NCI-H748 treated with DMSO at 0.1 percent for 48 hours (cell line): ENCODE measurements around the gene CBY2.

ENCODE experiments used
- DNase-seq: peaks from one replicate; lab custom pipeline; 2025; lab: John Stamatoyannopoulos, UW

Gene CBY2

GRCh38 chr13:45700971-45701900, 884 bp upstream of the CBY2 start:
- no peak for DNase-seq

GRCh38 chr13:45702869-45703391, 810 bp downstream of the CBY2 start:
- DNase-seq, result no peak

GRCh38 chr13:45704211-45704739, 2.2 kb downstream of the CBY2 start:
- no peak for DNase-seq

DNA sequence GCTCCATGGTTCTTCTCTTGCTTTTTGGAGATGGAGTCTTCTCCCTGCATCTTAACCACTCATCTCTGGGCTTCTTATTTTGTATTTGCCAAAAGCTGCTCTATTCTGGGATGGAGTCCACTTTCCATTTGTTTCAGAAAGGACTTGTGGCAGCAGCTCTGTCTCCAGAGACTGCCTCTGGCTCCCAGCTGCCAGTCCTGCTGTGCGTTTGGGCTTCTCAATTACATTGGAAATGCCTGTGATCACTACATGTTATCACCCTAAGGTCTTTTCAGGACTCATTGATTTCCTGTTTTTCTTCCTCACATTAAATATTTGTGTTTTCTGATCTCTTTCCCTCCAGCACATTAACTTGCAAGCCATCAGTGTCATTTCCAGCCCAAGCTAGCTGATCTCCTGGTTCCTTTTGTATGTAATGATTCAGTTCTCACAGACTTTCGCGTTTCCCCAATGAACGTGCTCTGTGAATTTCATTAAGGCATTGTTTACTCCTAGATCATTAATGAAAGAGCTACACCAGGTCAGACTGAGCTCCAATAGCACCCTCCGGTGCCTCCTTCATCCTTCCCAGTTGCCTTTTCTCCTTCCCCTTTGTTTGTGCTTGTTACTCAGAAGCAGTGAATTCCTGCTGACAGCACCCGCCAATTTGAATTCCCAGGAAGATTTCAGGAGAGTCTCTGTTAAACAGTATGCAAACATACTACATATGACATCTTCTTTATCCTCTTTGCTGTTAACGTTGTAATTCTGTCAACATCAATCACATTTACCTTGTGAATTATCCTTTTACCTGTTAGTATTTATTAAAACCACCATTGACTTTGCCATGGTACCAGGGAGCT, 3.0 kb downstream of the CBY2 start:
- DNase-seq, result no peak

DNA sequence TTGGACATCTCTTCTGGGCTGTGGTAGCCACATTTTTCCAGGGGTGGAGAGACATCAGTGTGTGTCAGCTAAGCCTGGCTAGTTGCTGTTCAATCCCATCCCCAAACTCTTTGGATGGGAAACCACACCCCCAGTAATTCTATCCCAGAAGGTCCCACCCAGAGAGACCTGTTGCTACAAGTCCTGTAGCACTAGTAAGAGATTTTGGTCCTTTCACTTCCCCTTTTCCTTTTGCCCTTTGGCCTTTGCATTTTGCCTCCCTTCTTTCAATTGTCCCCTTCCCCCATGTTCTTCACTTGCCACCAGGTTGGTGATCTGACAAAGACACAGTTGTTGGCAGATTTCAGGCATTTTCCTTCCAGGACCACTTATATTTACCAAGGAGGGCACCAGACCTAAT, 3.8 kb downstream of the CBY2 start:
- DNase-seq, result no peak

GRCh38 chr13:45707516-45708100, 5.5 kb downstream of the CBY2 start:
- DNase-seq, result no peak

GRCh38 chr13:45711951-45712350, 9.8 kb downstream of the CBY2 start:
- no peak for DNase-seq

DNA sequence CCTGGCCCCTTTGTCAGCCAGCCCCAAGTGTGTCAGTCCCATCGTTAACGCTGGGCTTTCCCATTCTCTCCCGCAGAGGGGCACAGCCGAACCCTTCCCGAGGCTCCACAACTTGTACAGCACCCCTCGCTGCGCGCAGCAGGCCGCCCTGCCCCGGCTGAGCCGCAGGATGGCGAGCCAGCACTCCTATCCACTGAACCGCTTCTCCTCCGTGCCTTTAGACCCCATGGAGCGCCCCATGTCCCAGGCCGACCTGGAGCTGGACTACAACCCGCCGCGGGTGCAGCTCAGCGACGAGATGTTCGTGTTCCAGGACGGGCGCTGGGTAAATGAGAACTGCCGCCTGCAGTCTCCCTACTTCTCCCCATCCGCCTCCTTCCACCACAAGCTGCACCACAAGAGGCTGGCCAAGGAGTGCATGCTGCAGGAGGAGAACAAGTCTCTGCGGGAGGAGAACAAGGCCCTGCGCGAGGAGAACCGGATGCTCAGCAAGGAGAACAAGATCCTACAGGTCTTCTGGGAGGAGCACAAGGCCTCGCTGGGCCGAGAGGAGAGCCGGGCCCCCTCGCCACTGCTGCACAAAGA, 11.1 kb downstream of the CBY2 start:
- DNase-seq, result no peak

DNA sequence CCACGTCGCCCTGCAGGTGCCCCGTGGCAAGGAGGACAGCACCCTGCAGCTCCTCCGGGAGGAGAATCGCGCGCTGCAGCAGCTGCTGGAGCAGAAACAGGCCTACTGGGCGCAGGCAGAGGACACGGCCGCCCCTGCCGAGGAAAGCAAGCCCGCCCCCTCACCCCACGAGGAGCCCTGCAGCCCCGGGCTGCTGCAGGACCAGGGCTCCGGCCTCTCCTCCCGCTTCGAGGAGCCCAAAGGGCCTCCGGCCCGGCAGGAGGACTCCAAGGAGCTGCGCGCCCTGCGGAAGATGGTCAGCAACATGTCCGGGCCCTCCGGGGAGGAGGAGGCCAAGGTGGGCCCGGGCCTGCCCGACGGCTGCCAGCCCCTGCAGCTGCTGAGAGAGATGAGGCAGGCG, 11.6 kb downstream of the CBY2 start:
- no peak for DNase-seq

- DNase-seq, result no peak
Observed at GRCh38 chr13:45714170-45714569, 12.1 kb downstream of the CBY2 start.

DNA sequence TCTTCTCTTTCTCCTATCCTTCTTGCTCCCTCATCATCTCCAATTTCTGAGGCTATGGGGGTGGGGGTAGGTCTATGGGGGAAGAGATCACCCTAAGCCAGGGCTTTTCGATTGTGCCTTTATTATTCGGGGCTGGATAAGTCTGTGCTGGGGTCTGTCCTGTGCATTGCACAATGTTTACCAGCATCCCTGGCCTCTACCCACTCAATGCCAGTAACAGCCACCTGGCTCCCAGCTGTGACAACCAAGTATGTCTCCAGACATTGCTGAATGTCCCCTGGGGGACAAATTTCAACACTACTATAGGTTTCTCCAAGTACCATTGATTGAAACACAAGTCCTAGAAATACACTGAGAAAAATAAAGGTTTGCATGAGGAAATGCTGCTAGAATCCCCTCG, 13.2 kb downstream of the CBY2 start:
- no peak for DNase-seq

- DNase-seq, result no peak
Observed at GRCh38 chr13:45717349-45717748, 15.2 kb downstream of the CBY2 start.

GRCh38 chr13:45718063-45718462, 15.9 kb downstream of the CBY2 start:
- DNase-seq, result peak; percentile 50

GRCh38 chr13:45718992-45719391, 16.9 kb downstream of the CBY2 start:
- no peak for DNase-seq

DNA sequence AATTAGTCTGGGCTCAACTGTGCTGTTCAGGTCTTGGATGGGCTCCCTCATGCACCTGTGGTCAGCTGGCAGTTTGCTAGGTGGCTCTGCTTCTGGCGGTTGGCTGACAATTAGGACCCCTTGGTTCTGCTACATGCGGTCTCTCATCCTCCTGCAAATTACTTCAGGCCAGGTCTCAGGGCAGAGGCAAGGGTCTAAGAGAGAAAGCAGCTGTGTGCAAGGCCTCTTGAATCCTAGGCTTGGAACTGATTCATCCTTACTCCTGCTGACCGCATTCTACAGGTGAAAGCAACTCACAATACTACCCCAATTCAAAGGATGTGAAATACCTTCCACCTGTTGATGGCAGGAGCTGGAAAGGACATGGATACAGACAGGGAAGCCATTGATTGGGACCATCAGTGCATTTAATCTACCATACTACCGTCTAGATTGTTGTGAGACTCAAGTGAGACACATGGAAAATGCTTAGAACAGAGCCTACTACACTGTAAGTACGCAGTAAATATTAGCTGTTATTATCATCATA, 19.1 kb downstream of the CBY2 start:
- DNase-seq, result no peak

DNA sequence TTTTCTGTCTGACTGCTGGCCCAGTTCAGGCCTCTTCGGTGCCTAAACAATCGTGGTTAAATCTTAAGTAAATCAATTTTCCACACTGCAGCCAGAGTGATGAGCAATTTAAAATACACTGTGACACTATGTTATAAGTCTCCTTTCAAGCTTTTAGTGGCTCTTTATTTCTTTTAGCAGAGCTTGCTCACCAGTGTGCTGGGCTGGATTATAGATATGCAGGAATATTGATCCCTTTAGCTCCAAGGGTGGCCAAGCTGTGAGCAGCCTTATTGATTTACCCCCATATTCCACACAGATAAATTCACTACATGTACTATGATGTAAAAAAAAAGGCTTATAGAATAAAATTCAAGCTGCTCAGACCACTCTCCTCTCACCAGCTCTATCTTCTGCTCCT, 21.7 kb downstream of the CBY2 start:
- DNase-seq, result no peak

DNA sequence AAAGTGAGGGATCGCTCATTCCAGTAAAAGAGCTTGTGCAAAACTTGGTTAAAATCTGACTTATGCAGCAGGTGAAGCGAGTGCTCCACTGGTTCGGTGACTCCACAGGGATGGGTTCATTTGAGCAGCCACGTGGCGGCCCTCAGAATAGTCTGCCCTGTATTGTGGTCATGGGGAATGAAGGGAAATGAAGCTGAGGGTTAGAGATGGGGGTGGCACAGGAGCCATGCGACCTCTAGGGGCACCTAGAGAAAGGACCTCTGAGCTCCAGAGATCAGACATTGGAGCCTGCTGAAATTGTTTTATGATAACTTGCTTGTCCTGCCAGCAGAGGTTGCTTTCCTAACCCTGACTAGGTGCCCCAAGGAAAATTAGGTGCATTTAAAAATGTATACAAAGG, 26.6 kb downstream of the CBY2 start:
- DNase-seq, result no peak

DNA sequence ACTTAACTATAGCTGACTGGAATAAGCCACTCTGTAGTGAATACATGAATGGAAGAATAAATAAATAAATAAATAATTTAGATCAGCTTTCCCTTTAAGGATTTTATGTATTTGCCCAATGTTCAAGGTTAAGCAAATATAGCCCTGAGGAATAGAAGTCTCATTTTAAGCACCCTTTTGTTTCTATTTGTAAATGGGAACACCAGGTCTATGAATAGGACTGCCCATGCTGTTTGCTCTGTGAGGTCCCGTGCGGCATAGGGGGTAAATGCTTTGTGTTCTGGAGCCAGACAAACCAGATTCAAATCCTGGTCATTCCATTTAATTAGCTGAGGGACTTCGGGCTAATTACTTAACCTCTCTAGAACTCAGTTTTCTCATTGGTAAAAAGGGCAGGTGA, 29.3 kb downstream of the CBY2 start:
- DNase-seq, result no peak

GRCh38 chr13:45732916-45733315, 30.8 kb downstream of the CBY2 start:
- no peak for DNase-seq

DNA sequence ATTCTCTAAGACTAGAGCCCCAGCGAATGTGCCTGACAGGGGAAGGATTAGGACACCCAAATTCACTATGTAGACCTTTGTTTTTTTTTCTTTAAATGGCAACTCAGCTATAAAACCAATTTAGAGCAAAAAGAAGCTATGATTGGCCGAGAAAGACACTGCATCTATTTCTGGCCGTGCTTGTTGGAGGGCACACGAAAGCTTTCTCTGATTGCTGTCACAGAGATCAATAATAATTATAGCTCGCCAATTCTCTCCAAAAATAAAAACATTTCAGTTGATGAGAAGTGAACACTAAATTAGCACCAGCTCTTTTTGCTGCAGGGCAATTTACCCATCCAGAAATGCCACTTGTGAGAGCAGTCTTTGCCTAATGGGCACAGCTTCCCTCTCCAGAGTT, 31.2 kb downstream of the CBY2 start:
- DNase-seq, result no peak

- DNase-seq, result no peak
Observed at GRCh38 chr13:45737571-45738017, 35.5 kb downstream of the CBY2 start.

DNA sequence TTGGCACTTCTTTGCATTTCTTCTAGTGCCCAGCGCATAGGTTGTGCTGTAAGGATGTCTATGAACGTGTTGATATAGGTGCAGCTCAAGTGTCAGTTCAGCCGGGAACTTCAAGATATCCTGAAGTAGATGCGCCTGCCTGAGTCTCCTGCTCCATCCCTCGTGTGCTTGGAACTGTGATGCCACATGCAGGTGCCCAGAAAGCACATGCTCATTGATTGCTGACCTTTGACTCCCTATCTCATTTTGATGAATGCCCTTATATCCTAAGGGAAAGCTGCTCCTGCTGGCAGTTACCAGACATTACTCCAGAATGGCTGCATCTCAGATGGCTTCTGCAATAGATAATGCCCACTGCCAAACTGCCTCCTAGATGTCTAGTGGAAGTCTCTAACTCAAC, 40.9 kb downstream of the CBY2 start:
- no peak for DNase-seq
